AG04449 (cell line): ENCODE data around the gene RADIL.

ENCODE experiments used
- CTCF ChIA-PET: fragments of 350-600 bp; formaldehyde crosslinking; extraction: SDS; loops from one replicate; lab custom pipeline; 2021; ENCODE audit warnings: antibody characterized with exemption; lab: Yijun Ruan, JAX
- POLR2A ChIA-PET: fragments of 400-600, 350-600 bp; formaldehyde crosslinking; extraction: SDS; loops from one replicate; lab custom pipeline; 2020; ENCODE audit warnings: antibody characterized with exemption, inconsistent platforms; lab: Yijun Ruan, JAX
- DNase-seq: peaks from one replicate; pipeline ENCODE4 v3.0.0-alpha.2; 2010; ENCODE audit warnings: low read depth, low spot score
- H3K4me3 ChIP-seq: 2 replicates; pipeline ENCODE4 v1.5.1; 2011; ENCODE audit warnings: low read depth, mild to moderate bottlenecking, control low read depth, low read length
- TF ChIP-seq, protein P1 (sequence below): IDR thresholded peaks from one replicate; pipeline ENCODE4 v1.5.1; 2011; ENCODE audit warnings: mild to moderate bottlenecking, moderate library complexity, low read length, control low read depth, inconsistent platforms; ENCODE audit not compliant: insufficient read depth; ENCODE audit errors: missing control alignments

The RADIL gene

DNA sequence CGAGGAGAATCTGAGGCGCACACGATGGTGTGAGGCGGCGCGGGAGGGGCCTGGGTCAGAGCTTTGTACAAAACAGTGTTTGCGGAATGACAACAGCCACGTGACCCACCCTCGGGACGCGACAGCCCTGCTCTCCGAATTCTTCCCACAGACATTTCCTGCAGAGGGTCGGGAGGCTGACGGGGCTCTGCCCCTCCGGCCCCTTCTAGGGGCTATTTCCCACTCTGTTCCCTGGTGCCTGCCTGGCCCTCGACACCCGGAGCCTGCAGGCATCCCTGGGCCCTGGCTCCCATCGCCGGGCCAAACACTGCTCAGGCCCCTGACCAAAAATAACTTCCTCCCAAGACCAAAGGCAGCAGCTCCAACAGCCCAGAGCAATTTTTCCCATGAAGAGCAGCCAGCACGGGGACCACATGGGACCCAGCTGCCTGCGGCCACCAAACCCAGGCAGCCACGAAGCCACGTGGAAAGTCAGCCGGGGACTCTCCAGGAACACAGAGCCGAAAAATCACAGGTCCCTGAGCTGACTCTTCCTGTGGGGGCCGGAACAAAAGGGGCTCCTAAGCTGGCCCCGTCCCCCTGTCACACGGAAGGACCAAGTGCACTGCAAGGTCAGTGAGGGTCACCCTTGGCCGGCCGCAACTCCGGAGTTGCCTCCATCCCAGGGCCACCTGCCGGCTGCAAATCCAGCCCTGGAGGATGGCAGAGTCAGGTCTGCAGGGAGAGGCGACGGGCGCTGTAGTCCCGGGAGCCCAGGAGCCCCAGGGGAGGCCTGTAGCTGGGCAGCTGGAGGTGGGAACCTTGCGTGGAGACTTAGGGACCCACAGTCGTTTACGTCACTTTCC, 63.7 kb downstream of the RADIL start:
- POLR2A ChIA-PET = no interaction called here
- H3K4me3 ChIP-seq = no peak overlapping the region
- CTCF ChIA-PET = no interaction called here
- TF ChIP-seq, protein P1, sequence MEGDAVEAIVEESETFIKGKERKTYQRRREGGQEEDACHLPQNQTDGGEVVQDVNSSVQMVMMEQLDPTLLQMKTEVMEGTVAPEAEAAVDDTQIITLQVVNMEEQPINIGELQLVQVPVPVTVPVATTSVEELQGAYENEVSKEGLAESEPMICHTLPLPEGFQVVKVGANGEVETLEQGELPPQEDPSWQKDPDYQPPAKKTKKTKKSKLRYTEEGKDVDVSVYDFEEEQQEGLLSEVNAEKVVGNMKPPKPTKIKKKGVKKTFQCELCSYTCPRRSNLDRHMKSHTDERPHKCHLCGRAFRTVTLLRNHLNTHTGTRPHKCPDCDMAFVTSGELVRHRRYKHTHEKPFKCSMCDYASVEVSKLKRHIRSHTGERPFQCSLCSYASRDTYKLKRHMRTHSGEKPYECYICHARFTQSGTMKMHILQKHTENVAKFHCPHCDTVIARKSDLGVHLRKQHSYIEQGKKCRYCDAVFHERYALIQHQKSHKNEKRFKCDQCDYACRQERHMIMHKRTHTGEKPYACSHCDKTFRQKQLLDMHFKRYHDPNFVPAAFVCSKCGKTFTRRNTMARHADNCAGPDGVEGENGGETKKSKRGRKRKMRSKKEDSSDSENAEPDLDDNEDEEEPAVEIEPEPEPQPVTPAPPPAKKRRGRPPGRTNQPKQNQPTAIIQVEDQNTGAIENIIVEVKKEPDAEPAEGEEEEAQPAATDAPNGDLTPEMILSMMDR = no peak
- DNase-seq = no peak

DNA sequence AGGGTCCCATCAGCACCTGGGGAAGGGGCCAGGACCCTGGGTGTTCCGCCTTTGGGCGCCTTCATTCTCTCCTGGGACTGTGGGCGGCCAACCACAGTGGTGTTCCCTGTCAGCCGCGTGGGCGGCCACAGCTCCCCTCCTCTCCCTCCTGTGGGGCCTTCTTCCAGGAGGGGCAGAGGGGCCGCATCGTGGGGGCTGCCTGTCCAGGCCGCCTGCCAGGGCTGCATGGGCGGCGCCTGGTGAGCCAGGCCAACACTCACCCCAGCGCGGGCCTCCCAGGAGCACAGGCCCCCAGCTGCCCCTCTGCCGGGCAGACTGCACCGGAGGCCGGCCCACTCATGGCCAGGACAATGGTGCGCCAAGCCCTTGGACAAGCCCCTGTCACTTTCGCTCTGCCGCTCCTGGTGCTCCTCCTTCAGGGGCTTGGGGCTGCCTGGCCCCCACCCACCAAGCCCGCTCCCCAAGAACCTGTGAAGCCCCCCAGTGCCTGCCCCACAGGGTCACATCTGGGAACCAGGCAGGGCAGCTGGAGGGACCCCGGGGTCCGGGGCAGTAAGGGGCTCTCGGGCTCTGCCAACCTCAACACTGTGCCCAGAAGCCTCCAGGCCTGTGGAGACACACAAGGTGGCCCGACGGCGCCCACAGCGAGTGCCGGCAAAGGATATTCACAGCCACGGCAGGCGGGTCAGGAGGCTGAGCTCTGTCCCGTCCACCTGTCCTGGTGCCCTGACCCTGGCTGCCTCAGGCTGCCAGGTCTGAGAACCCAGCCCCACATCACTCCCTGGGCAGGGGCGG, 65.3 kb downstream of the RADIL start:
- CTCF ChIA-PET = no interaction called here
- H3K4me3 ChIP-seq = no peak overlapping the region
- no peak for DNase-seq
- POLR2A ChIA-PET = no interaction called here
- TF ChIP-seq, protein P1 = no peak

DNA sequence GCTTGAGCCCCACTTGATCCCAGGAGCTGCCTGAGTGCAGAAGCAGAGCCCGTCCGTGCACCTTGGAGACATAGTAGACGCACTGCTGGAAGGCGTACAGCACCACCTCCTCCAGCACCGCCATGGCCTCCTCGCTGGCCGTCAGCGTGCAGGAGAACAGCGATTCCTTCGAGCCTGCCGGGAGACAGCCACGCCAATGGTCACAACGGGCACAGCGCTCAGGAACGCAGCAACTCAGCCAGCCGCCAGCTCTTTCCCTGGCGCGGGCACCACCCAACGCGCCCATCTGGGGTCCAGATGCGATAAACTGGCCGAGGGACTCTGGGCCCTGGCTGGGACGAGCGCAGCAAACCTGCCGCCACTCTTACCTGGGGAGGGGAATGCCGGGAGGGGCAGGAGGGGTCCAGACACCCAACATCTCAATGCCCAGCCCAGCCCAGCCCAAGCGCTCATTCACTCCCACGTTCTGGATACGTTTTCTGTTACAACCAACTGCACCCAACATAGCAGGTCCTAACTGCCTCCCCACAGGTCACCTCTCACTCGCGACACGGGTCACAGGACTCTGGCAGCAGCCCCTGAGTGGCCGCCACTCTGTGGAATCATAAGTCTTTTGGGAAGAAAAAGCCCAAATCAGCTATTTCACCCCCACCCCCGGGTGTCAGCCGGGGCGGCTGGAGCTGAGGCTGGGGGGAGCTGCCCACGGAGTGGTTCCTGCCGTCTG, 66.2 kb downstream of the RADIL start:
- DNase-seq = no peak
- ChIA-PET CTCF (interaction anchor here (1.0 to 1.5 kb wide), 3 partner anchors 12 to 268 kb away, joined by 3 to 8 read pairs (median 3); no protein-coding TSS in a partner anchor), POLR2A (interaction anchor here (1.1 kb wide), 1 partner anchor 12 kb away, joined by 3 read pairs; no protein-coding TSS in a partner anchor)
- H3K4me3 ChIP-seq = no peak overlapping the region
- TF ChIP-seq, protein P1 = no peak

DNA sequence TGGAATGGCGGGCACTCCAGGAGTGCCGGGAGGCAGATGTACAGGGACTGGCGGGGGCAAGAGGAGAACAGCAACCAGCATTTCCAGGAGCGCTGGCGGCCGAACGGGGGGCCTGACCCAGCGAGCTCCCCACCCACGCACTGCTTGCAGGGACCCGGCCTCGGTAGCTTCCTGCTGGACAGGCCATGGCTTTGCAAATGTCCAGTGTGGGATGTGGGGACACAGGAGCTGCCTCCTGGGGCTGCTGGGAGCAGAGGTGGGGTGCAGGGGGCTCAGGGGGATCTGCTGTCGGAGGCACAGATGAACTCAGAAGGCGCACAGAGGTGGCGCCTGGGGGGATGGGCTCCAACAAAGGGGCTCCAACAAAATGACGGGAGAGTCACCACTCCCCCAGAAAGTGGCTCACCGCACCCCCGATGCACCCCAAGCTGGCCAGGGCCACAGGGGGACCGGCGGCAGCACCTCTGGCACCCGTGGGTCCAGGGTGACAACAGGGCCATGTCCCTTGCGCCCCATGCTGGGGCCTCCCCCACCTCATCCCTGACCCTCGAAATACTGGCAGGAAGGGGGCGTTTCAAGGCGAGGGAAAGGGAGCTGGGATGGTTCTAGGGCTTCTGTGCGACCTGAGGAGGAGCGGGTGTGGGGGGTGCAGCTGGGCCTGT, 67.0 kb downstream of the RADIL start:
- DNase-seq = no peak
- POLR2A ChIA-PET = interaction anchor here (1.1 kb wide), 1 partner anchor 11 kb away, joined by 3 read pairs; no protein-coding TSS in a partner anchor

DNA sequence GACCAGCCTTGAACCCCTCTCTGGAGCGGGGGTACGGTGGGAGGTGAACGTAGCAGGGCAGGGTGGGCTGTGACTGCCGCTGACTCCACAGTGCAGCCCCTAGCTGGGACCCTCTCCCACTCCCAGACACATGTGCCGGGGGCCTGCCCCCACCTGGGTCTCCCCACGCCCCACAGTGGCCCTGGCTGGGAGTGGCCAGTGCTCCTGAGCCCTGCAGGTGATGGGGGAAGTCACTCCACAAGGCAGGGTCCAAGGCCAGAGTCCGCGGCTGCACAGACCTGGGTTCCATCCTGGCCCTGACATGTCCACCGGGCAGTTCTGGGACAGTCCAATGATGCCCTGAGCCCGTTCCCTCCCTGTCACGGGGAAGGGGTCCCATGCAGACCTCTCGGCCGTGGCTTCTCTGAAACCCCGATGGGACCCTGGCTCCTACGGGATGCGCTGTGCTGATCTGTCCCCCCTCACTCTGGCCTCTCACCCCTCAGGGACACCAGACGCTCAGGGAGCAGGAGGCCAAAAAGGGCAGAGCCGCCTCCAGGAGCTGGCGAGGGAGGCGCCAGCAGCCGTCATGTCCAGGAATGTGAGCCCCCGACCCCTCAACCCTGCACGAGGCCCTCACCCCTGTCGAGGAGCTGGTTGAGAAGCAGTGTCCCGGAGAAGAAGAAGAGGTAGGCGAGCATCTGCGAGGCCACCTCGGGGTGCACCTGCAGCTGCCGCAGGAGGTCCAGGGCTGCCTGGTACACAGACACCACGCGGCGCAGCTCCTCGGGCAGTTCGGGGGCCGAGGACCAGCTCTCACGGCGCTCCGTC, 67.7 kb downstream of the RADIL start:
- CTCF ChIA-PET = interaction anchor here (1.3 to 1.5 kb wide), 2 partner anchors 14 to 17 kb away, joined by 3 to 8 read pairs; no protein-coding TSS in a partner anchor

More for the DNA sequence above, 67.0 kb downstream of the RADIL start:
- CTCF ChIA-PET = interaction anchor here (1.0 to 1.5 kb wide), 3 partner anchors 13 to 269 kb away, joined by 3 to 8 read pairs (median 3); no protein-coding TSS in a partner anchor
- H3K4me3 ChIP-seq = no peak overlapping the region
- TF ChIP-seq, protein P1 = no peak

More for the DNA sequence above, 67.7 kb downstream of the RADIL start:
- POLR2A ChIA-PET = interaction anchor here (1.1 kb wide), 1 partner anchor 10 kb away, joined by 3 read pairs; no protein-coding TSS in a partner anchor
- H3K4me3 ChIP-seq = no peak overlapping the region
- TF ChIP-seq, protein P1 = no peak
- DNase-seq = no peak
